Loucy (cell line): ENCODE measurements around the gene KCND2.

Experiments
- CTCF ChIP-seq: fragments of 200-600 bp; sonication (generic); conservative IDR thresholded peaks from 2 replicates; pipeline ENCODE4 v1.5.1; 2014; ENCODE audit warnings: mild to moderate bottlenecking, antibody characterized with exemption, low read length
- EZH2phosphoT487 ChIP-seq: fragments of 200-600 bp; IDR thresholded peaks from 2 replicates; pipeline ENCODE4 v1.6.1; 2018; ENCODE audit warnings: antibody characterized with exemption, mild to moderate bottlenecking, moderate library complexity, borderline replicate concordance

DNA sequence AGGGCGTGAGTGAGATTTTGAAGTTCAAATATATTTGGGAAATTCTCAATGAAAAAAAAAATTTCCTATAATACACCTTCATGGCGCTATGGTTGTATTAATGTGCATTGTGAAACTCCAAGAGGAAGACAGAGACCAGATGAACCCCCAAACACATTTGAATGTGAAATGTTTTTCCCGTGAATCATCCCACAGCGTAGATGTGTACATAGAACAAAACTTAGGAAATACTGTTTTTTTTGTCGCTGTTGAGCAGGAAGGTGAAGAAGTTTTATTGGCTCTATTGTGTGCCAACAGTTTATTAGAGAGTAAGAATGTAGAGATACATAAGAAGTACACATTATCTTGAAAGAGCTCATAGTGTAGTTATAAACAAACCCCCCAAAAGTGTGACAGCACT, 134.0 kb downstream of the KCND2 start:
- TF ChIP-seq CTCF, result no peak
- TF ChIP-seq EZH2phosphoT487, result no peak
